Suppressor macrophage (primary cell): Measurements from ENCODE around the gene CRYGS.
"Not testable (repeated sequence)": the region's sequence is repeated elsewhere in the genome, so short reads cannot be mapped to it uniquely, and the experiment has no call there.

Source experiments
- DNase-seq, 4 experiments: peaks; one replicate each; pipeline ENCODE4 v3.0.0-alpha.2; 2020 to 2022

CRYGS gene

GRCh38 chr3:186552408-186553031, 8.3 kb upstream of the CRYGS start:
- DNase-seq, result no peak

- DNase-seq, result no peak
Measured at GRCh38 chr3:186551387-186551786, 7.2 kb upstream of the CRYGS start.

- no peak for DNase-seq
Measured at GRCh38 chr3:186549497-186549896, 5.3 kb upstream of the CRYGS start.

DNA sequence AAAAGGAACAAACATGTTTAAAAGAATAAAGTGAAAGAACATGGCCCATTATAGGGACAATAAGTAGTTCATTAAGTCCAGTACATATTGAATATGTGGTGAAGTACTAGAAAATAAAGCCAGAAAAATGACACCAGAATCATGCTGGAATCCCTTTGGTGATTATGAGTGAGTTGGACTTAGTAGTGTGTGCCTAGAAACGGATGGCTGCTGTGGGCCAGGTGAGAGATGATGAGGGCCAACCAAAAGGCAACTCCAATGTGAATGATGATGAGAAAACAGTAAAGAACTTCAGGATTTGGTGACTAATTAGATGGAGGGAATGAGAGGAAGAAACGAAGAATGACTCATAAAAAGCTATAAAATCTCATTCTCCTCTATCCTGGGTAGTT, 3.3 kb downstream of the CRYGS start:
- no peak for DNase-seq

- DNase-seq, result peak; percentile 76 to 82 (median 80)
Measured at GRCh38 chr3:186540221-186540834, 3.9 kb downstream of the CRYGS start.

DNA sequence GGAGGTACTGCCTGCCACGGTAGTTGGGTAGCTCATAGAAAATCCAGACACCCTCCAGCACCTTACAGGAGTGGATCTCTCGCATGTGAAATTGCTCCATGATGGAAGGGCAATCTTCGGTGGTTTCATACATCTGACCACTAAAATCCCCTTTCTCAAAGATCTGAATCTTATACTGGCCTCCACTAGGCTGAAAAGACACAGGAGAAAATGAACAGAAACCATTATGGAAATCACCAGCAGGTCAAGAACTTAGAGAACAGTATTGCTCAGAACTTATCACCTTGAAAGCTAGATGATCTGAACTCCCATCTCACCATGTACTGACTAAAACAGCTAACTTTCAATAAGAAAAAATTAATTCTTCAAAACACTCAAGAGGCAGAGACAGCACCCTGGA, 5.4 kb downstream of the CRYGS start:
- no peak for DNase-seq

GRCh38 chr3:186536883-186537844, 7.0 kb downstream of the CRYGS start:
- peak; percentile 36 to 68 (median 54) for DNase-seq

GRCh38 chr3:186534113-186534669, 10.0 kb downstream of the CRYGS start:
- peak; percentile 83 to 94 (median 88) for DNase-seq

DNA sequence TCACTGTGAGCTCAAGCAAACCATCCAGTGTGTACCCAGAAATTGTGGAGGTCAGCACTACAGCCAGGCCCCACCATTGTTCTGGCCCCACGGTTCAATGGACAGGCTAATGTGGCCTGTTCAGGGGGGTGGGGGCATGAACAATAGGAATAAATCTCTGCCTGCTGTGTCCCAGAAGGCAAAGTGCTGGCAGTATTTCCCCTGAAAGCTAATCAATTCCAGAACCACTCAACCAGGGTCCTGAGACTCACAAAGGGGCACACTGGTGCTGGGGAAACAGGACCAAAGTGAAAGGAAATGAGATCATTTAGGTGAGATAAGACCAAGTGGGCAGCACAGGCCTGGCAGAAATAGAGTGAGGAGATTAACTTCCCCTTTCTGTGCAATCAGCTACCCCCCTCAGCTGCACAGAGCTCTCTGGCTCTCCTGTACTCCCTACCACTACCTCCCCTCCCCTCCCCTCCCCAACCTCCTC, 11.5 kb downstream of the CRYGS start:
- peak; percentile 33 to 66 (median 60) for DNase-seq

GRCh38 chr3:186531694-186532093, 12.5 kb downstream of the CRYGS start:
- not testable (repeated sequence) for DNase-seq

DNA sequence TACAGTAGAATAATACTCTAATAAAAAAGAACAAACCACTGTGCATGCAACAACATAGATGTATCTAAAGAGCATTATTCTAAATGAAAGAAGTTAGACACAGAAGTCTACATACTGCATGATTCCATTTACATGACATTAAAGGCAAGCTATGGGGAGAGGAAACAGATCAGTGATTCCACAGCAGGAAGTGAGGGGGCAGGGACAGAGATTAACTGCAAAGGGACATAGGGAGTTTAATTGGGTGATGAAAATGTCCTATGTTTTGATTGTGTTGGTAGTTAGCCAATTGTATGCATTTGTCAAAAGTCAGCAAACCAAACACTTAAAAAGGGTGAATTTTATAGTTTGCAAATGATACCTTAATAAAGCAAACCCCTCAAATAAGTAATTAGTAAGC, 13.8 kb downstream of the CRYGS start:
- DNase-seq, result peak in 3 of 4 experiments; percentile 23 to 34 (median 24)

DNA sequence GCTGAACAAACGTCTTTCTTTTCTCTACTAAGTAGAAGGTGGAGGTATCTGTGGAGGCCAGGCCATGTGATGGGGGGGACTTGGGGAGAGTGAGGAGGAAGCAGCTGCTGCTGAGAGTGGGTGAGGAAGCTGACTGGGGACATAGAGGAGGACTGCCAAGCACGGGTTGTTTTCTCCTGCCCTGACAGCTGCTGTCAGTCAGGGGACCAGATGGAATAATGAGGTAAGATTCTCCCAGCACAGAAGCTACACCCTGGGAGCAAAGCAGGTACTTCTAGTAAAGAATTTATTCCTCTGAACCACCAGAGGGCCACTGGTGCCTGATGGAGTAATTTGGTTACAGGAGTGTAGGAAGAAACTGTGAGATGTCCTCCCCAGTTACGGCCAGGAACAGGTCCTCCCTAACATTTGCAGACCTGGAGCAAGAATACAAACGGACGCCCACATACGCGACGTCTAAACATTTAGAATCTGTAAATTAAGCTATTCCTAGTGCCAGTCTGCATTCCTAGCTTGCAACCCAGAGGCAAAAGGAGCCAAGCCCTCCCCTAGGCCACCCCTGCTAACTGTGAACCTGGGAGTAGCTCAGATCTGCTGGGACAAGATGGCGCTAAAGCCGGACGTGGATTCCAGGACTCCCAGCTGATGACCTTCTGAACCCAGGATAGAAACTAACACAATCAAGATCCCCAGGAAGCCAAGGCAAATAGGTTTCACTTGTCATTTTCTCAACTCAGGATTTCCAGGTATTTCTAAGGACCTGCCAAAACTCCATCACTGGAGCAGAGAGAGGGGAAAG, 14.8 kb downstream of the CRYGS start:
- peak in 3 of 4 experiments; percentile 51 to 67 (median 53) for DNase-seq

DNA sequence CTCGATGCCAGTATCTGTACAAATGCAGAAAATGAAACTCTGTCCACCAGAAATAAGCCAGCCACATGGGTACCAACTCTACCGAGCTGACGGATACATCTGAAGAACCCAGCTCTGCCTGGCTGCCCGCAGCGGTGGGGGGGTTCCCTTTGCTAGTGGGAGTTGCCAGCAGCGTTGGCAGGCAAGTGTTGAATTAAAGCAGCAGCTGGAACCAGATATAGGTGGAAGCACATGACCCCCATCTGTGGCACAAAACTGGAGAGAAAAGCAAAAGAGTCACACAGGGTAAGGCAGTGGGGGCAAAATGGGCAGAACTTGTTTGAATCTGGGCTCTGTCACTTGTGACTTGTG, 17.9 kb downstream of the CRYGS start:
- no peak for DNase-seq

DNA sequence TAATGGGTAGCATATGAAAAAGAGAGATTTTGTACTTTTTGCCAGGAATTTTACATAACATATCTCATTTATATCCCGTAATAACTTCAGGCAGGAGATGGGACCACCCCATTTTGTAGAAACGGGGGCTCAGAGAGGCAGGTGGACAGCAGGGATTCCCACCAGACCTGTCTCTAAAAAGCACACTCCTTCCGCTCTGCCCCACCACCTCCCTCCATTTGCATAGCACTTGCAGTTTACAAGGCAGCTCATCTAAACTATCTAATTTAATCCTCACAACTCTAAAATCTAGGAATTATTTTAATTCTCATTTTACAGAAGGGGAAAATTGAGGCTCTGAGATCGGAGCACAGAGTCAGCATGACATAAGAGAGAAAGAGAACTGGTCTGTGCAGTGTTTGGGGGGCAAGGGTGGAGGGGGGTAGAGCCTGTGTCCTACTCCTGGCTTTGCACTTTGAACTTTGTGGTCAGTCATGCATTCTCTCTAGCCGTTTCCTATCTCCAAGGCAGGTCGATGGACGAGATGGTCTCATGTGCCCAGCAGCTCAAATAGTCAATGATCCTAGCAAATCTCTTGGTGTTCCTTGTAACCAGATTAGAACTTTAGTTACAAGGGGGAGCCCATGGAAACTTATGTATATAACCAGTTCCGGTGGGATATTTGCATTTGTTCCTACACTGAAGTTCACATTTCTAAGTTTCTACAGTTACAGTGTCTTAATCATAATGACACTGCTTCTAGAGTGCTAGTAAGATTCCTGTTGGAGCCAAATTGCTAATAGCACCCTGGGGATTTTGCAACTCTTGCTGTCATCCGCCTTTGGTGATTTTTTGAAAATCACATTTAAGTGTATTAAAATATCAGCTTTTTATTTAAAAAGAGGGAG, 18.6 kb downstream of the CRYGS start:
- peak in 1 of 4 experiments; percentile 26 for DNase-seq

DNA sequence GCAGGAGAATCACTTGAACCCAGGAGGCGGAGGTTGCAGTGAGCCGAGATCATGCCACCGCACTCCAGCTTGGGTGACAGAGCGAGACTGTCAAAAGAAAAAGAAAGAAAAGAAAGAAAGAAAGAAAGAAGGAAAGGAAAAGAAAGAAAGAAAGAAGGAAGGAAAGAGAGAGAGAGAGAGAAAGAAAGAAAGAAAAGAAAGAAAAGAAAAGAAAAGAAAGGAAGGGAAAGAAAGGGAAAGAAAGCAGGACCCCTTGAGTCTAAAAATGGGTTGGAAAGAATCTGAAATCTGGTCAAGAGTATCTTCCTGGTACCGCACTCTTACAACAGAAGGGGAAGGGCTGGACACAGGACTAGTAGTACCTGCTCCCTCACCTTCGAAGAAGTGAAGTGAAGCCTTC, 19.6 kb downstream of the CRYGS start:
- DNase-seq, result no peak

- DNase-seq, result no peak
Measured at GRCh38 chr3:186523434-186523833, 20.7 kb downstream of the CRYGS start.

DNA sequence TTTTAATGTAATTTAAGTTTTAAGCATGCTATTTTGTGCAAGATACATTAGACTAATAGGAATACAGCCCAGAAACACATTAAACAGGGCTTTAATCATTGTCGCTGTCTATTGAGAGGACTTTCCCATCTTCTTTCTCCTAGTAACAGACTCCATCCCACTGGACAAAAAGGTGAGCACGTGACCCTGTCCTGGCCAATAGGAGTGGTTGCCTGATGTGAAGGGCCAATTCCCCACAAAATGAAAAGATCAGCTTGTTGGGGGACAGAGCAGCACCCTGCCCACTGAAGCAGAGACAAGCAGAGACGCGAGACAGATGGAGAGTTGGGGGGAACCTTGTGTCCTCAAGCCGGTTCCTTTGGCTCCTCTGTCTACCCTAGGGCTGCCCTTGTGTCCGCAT, 21.2 kb downstream of the CRYGS start:
- no peak for DNase-seq

DNA sequence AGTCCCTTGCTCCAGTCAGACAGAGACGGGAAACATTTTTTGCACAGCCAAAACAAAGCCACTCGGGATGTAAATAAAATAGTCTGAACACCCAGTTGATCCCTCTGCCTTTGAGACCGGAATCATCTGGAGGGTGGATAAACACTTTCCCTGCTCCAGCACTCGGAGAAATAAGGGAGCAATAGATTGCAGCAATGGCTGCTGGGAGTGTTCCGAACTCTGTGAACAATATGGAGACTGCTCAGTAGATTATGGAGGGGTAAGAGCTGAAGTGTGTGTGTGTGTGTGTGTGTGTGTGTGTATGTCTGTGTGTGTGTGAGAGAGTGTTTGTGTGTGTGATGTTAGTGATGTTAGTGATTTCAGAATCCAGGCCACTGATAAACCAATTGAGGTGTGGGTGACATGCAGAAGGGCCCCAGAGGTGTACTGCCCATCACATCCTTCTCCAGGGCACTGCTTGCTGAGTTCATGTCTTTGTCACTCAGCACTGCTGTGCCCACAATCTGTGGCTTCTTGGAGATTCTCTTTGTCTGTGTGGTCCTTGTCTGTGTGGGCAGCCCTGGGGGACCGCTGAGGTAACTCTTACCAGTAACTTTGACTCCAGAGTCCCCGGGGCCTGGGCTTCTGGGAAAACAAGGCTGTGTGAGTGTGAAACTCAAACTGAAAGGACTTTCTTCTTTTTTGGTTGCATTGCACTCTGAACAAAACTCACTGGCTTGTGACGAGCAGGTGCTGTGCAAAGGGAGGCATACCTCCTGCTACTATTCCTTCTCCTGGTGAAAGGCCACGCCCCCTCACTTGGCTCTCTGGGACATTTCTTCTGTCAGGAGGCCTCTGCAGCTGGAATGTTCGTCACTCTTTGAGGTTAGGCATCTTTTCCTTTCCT, 23.0 kb downstream of the CRYGS start:
- no peak for DNase-seq

DNA sequence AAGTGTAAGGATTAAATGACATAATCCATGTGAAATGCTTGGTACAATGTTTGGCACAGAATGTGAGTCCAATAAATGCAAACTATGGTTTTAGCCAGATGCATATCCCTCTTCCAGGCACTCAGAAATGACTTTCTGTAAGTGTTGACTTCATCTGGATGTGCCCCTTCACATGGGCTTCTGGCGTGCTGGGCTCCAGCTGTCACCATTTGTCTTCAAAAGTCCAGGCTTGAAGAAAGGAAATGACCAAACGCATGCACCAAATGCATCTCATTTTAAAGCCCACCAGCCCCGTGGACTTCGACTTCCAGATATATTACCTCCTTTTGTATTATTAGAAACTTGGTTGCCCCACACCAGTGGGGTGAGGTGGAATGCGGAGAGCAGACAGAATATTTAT, 23.7 kb downstream of the CRYGS start:
- no peak for DNase-seq
